Jurkat, Clone E6-1 (cell line): Measurements from ENCODE around the gene AGAP2. TPM values are rescaled to one million over a fixed set of nuclear protein-coding genes. Genes with fewer than 3 reads are reported as not detected.
"Not testable (repeated sequence)": the region's sequence is repeated elsewhere in the genome, so short reads cannot be mapped to it uniquely, and the experiment has no call there.

Experiments used
- DNase-seq: peaks from one replicate; pipeline ENCODE4 v3.0.0-alpha.2; 2011; ENCODE audit warnings: low read depth, low spot score
- H3K4me3 ChIP-seq: 2 replicates; pipeline ENCODE4 v1.5.1; 2011; ENCODE audit warnings: mild to moderate bottlenecking, low read length, control low read depth, moderate library complexity
- polyA plus RNA-seq: library from polyadenylated mRNA; unstranded; fragments of >200 nt; gene quantifications from one replicate; pipeline ENCODE4 v1.2.1, GENCODE V29; 2012; ENCODE audit warnings: missing spikeins; ENCODE audit not compliant: insufficient read length, insufficient read depth

Gene AGAP2
- polyA plus RNA-seq, result 25.0 TPM

DNA sequence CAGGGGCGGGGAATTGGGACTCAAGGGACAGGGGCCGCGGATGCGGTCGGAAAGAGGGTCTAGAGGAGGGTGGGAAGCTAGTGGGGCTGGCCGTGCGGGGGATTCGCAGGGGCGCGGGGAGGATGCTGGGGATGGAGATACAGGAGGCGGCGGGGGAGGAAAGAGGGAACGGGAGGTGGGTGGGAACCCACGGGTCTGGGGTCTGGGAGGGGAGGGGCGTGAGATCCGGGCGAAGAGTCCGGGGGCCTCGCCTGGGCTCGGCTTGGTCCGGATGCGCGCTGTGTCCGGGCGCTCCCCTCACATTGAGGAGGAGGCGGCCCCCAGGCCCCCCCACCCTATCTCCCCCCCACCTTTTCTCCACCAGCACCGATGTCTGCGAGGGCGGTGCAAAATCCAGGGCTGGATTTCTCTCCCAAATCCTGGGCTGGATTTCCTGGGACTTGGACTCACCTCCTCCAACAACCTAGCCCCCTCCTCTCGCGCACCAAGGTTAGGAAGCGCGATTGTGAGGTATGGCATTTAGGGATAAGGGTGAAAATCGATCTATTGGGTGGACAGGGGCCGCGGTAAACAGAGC, at the start of gene AGAP2:
AGAP2 (minus strand) TSS at position 82 of the 577 bp plus-strand sequence. CDS start 496 bp downstream, outside the sequence.
- no peak within 1 kb of the TSS for H3K4me3 ChIP-seq
- no peak for DNase-seq

DNA sequence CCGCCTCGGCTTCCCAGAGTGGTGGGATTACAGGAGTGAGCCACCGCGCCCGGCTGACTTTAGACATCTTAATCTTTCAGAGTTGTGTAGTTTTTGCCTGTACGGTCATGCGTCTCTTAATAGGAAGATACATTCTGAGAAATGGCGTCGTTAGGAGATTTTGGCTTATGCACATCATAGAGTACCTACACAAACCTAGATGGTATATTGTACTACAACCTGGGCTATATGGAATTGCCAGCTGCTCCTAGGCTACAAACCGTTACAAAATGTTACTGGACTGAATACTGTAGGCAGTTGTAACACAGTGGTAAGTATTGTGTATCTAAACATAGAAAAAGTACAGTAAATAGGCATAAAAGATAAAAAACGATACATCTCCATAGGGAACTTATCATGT, 45.3 kb upstream of the AGAP2 start:
- H3K4me3 ChIP-seq, result peak overlapping the region; percentile 100
- DNase-seq, result no peak

DNA sequence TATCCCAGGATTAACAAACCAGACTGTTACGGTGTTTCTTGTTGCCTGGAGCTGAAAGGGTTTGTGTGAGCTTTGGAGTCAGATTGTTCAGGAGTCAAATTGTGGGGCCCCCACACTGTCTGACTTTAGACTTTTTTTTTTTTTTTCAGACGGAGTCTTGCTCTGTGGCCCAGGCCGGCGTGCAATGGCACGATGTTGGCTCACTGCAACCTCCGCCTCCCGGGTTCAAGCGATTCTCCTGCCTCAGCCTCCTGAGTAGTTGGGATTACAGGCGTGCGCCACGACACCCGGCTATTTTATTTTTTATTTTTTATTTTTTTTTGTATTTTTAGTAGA, 44.9 kb upstream of the AGAP2 start:
- DNase-seq, result no peak
- peak overlapping the region; percentile 100 for H3K4me3 ChIP-seq

DNA sequence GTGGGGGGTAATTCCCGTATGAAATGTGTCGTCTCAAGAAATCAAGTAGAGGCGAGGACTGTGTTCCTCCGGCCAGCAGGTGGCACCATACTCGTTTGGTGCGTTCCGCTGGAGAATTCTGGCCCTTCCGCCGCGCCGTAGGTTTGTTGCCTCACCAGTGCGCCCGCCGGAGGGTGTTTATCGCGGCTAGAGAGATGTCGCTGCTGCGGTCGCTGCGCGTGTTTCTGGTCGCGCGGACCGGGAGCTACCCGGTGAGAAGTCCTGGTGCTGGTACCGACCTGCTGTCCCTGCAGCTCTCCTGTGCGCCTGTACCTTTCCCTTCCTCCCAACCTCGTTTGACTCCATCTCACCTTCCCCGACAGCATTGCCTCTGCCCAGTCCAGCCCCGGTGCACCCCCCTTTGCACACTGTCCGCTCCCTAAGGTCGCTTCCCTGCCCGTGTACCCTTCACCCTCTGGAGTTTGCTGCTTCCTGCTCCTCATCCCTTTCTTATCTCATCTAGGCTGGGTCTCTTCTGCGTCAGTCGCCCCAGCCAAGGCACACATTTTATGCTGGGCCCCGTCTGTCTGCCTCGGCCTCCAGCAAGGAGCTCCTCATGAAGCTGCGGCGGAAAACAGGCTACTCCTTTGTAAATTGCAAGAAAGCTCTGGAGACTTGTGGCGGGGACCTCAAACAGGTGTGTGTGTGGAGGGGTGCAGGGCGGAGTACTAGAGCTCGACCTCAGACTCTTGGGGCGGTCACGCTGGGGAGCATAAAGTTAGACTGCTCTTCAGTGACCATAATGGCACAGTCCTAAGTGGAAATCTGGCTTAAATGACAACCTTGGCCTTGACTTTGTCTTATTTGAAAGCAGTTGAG, 44.3 kb upstream of the AGAP2 start, which contains the start of gene TSFM:
TSFM (plus strand) TSS at position 180 of the 858 bp plus-strand sequence; CDS start at position 195, 15 bp downstream.
- H3K4me3 ChIP-seq, result peak within 1 kb of the TSS; percentile 100

DNA sequence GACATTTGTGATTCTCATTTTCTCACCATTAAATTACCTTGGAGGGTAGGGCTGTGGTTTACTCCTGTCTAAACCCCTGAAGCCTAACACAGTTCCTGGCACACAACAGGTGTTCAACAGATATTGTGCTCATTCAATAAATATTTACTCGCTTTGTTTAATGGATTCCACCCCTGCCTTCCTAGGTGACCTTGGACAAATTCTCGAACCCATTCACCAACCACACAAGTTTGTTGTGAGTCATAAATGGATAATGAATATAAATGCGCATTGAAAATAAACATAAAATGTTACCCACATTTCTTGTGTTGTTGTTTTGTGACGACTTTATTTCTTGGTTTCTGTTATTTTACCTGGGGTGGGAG, 43.7 kb upstream of the AGAP2 start:
- H3K4me3 ChIP-seq, result peak overlapping the region; percentile 100
- DNase-seq, result no peak

More for the DNA sequence above, 44.3 kb upstream of the AGAP2 start, which contains the start of gene TSFM:
- peak; percentile 95 for DNase-seq

DNA sequence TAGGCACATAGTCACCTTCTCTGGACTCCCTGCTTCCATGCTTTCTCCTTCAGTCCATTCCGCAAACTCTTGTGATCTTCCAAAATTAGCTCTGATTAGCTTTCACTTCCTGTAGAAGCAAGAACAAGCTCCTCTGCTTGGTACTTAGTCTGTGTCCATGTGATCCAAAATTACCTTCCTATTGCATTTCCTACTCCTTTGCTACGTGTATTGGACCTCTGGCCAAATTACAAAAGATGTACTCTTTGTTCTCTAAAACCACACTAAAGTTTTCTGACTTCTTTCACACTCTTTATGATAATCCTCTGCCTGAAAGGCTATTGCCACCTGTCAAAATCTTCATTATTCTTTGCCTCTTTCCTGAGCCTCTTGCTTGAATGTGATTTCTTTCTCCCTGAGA, 43.3 kb upstream of the AGAP2 start:
- DNase-seq, result no peak
- H3K4me3 ChIP-seq, result peak overlapping the region; percentile 5; the same call in 1 of the 2 replicates

DNA sequence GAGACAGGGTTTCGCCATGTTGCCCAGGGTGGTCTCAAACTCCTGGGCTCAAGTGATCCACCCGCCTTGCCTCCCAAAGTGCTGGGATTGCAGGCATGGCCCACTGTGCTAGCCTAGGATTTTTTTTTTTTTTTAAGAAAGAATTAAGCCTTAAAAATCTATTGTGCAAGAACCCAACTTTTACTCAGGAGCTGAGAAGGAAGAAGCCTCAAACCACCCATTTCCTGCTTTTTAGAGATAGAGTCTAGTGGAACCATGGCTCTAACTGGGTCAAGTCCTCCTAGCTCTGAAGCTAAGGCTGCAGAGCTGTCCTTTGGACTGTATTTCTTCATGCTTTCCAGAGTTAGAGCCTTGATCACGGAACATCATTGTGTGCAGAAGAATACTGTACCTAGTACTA, 42.7 kb upstream of the AGAP2 start:
- DNase-seq, result peak; percentile 51
- peak overlapping the region; percentile 5 for H3K4me3 ChIP-seq

DNA sequence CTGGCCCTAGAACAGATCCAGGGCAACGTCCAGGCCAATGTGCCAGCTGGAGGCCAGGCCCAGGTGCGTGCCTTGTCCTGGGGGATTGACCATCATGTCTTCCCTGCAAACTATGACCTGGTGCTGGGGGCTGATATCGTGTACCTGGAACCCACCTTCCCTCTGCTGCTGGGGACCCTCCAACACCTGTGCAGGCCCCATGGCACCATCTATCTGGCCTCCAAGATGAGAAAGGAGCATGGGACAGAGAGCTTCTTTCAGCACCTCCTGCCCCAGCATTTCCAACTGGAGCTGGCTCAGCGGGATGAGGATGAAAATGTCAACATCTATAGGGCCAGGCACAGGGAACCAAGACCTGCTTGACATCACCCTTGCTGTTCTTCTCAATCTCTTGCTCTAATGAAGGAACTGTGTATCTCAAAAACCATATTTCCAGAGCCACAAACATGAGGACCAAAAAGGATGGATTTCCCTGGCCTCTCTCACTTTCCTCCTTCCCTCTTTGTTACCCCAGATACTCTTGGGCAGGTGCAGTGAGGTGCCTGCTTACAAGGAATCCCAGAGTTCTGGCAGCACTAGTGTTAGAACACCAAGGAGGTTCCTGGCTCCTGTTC, 41.8 kb upstream of the AGAP2 start:
- DNase-seq, result no peak
- no peak overlapping the region for H3K4me3 ChIP-seq

DNA sequence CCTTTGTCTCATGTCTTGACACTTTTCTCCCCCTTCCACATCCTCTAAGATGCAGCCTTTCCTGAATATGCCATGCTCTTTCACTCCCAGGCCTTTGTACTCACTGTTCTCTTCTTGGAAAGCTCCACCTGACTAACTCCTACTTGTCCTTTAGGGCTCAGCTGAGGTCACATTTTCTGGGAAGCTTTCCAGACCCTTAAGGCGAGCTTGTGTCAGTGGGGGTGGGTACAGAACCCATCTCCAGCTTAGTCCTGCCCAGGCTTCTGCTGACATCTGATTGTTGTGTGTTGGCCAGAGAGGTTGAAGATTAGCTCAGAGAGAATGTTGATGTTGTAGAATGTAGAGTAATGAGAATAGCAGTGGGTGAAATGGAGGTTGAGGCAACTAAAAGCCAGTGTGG, 41.2 kb upstream of the AGAP2 start:
- DNase-seq, result no peak
- no peak overlapping the region for H3K4me3 ChIP-seq

DNA sequence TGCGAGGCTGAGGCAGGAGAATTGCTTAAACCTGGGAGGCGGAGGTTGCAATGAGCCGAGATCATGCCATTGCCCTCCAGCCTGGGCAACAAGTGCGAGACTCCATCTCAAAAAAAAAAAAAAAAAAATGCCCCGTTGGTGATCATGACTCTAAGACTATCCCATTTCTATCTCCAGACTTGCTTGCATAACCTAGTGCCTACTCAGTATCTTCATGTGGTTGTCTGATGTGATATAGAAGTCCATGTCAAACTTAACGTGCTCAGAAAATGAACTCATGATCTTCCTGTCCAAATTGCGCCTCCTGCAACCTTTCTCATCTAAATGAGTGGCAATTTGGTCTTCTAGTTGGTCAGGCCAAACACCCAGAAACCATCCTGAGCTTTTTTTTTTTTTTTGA, 39.4 kb upstream of the AGAP2 start:
- DNase-seq, result no peak

DNA sequence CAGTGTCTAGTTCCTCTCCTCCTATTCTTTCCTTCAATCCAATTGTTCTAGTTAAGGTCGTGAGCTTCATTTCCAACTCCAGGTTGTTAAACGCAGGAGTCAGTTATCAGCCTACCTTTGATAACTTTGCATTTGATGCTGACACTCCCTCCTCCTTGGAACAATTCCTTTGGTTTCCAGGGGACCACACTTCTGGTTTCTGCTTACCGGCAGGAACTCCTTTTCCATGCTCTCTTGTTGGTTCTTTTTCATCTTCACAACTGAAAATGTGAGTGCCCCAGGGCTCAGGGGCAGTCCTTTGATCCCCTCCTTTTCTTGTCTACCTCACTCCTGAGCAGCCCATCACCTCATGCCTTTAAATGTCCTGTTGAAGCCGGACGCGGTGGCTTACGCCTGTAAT, 38.8 kb upstream of the AGAP2 start:
- DNase-seq, result no peak
- H3K4me3 ChIP-seq, result no peak overlapping the region

More for the DNA sequence above, 39.4 kb upstream of the AGAP2 start:
- H3K4me3 ChIP-seq, result no peak overlapping the region

DNA sequence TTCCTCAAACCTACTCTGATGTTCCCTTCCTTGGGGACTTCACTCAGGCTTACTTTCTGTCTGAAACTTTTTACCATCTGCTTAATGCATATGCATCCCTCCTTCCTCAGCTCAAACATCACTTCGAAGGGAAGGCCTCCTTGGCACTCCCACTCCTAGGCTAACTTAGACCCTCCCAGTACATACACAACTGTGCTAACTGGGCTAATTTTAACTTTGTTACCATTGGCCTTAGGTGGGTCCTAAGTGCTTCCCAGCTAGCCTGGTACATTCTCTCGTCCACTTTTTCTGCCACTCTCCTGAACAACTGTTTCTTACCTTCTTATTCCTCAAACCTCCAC, 37.7 kb upstream of the AGAP2 start:
- DNase-seq, result no peak
- no peak overlapping the region for H3K4me3 ChIP-seq

DNA sequence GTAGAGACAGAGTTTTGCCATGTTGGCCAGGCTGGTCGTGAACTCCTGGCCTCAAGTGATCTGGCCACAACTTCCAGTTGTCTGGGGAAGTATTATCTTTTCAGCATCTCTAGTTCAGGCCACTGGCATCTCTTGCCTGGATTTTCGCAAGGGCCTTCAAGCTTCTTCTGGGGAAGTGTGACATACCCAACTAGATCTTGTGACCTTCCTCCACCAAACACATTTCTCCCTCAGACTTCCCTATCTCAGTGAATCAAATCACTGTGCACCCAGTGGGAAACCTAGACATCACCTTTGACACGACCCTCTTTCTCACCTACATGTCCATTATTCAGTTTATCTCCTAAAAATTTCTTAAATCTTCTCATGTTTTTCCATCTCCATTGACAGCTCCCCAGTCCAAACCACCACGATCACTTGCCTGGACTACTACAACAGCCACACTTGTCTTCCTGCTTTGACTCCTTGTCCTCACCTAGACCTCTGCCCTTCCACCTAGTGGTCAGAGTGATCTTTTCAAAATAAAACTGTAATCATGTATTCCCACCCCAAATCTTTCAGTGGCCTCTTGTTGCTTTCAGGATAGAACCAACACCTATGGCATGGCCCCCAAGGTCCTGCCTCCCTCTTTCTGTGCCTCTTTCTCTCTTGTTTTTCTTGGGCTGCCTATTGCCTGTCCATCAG, 37.2 kb upstream of the AGAP2 start:
- H3K4me3 ChIP-seq, result no peak overlapping the region
- DNase-seq, result no peak

DNA sequence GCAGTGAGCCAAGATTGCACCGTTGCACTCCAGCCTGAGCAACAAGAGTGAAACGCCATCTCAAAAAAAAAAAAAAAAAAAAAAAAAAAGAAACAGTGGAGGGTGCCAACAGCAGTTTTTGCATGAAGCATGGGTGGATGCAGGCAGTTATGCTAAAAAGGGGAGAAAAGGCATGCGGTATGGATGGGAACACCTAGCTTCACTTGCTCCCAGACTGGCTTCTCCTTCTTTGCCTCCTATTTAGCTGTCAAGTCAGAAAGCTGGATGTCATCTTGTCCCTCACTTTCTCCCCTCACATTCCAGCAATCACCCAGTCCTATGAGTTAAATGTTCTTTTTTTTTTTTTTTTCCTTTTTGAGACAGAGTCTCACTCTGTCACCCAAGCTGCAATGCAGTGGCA, 36.5 kb upstream of the AGAP2 start:
- no peak overlapping the region for H3K4me3 ChIP-seq

DNA sequence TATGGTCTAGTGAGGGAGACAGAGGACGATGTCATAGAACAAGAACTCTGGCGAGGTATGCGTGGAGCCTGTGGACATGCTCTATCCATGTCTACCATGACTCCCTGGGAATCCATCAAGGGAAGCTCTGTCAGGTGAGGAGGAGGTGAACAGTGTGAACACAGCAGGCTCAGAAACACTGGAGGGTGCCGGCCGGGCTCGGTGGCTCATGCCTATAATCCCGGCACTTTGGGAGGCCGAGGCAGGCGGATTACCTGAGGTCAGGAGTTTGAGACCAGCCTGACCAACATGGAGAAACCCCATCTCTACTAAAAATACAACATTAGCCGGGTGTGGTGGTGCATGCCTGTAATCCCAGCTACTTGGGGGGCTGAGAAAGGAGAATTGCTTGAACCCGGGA, 36.1 kb upstream of the AGAP2 start:
- not testable (repeated sequence) for H3K4me3 ChIP-seq, DNase-seq

More for the DNA sequence above, 36.5 kb upstream of the AGAP2 start:
- no peak for DNase-seq

DNA sequence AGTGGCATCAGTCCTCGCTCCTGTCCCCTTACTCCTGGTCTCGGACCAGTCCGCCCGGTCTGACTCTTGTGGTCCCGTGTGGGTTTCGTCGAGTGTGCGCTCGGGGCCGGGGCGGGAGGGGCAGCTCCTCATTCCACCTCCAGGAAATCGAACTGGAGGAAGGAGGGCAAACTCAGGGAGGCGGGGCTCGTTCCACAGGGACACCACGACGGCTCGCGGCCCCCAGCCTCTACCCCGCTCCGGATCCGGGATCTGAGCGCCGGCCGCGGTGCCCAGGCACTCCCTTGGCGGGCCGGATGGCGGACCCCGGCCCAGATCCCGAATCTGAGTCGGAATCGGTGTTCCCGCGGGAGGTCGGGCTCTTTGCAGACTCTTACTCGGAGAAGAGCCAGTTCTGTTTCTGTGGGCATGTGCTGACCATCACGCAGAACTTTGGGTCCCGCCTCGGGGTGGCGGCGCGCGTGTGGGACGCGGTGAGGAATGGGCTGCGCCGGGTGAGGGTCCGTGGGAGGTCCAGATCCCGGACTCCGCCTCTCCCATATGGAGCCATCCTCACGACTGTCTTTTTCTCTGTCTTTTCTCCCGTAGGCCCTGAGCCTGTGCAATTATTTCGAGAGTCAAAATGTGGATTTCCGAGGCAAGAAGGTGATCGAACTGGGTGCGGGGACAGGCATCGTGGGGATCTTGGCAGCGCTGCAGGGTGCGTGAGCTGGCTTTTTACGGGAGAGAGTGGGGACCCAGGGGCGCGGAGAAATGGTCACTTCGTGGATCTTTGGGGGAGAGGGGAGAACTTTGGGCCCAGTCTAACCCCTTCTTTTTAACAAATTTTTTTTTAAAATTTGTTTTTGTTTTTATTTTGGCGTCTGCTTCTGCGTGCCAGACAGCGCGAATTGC, 34.1 kb upstream of the AGAP2 start, which contains the start of gene EEF1AKMT3:
EEF1AKMT3 (plus strand) TSS at position 186 of the 894 bp plus-strand sequence; CDS start at position 297, 111 bp downstream.
- no peak for DNase-seq

DNA sequence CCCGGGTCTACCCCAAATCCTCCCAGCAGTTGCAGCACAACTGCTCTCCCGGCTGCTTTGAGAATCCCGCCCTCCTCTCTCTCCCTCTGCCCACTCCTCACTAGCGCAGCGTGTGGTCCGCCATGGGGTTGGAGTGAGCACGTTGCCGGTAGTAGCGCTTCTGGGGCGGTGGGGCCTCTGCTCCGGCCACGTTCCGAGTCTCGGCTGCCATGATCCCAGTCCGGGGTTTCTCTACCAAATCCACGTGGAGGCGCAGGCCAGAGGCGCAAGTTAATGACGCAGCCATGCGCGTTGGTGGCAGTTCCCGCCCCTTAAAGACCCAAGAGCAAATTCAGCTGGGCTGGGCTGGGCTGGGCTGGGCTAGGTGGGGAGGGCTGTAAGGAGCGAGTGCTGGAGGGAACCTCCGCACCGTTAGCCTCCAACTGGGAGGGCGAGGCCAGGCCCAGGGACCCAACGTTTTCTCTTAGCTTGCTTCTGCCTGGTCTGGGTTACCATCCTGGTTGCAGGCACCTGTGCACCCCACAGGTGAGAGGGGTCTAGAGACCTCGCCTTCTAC, 33.4 kb upstream of the AGAP2 start, which contains the start of gene METTL1:
METTL1 (minus strand) TSS at position 233 of the 556 bp plus-strand sequence; CDS start at position 211, 22 bp downstream.
- peak; percentile 94 for DNase-seq
- peak within 1 kb of the TSS; percentile 93 for H3K4me3 ChIP-seq

More for the DNA sequence above, 34.1 kb upstream of the AGAP2 start, which contains the start of gene EEF1AKMT3:
- peak within 1 kb of the TSS; percentile 93 for H3K4me3 ChIP-seq
